Mammary epithelial cell (primary cell): ENCODE results near the gene MCF2L.

Experiments
- CTCF ChIP-seq, 2 donors: IDR thresholded peaks in 1 of 2; conservative IDR thresholded peaks in 1 of 2; 2 replicates each; pipeline ENCODE4 v1.5.1; 2011 to 2012; ENCODE audit warnings: inconsistent platforms in 2 of 2, low read length in 2 of 2, mild to moderate bottlenecking in 2 of 2, control low read depth in 1 of 2, low read depth in 1 of 2; ENCODE audit not compliant: insufficient read depth in 1 of 2; ENCODE audit errors: extremely low read depth in 1 of 2
- EZH2 ChIP-seq: IDR thresholded peaks from 2 replicates; pipeline ENCODE4 v1.6.1; 2012; ENCODE audit warnings: low read length, inconsistent platforms, borderline replicate concordance

- no peak for TF ChIP-seq CTCF (conservative IDR thresholded peaks at IDR 0.05 in 1 of 2, IDR thresholded peaks at IDR 0.05 in 1 of 2; ENCODE audit: extremely low read depth in 1 of 2, insufficient read depth in 1 of 2, low read depth in 1 of 2, low read length in 2 of 2)
- TF ChIP-seq EZH2, result no peak
These were observed 153.0 kb downstream of the MCF2L start for GRCh38 chr13:113121928-113122471.
